GM12872 (cell line): ENCODE measurements around the gene CACNA2D3.

ENCODE experiments used
- CTCF ChIP-seq: IDR thresholded peaks from 3 replicates; pipeline ENCODE4 v1.5.1; 2011; ENCODE audit warnings: low read depth, mild to moderate bottlenecking, low read length, moderate library complexity; ENCODE audit not compliant: insufficient read depth

Gene CACNA2D3

GRCh38 chr3:54905920-54906319 lies 783.6 kb downstream of the CACNA2D3 start:
- TF ChIP-seq CTCF, result no peak

- TF ChIP-seq CTCF, result no peak
Observed at GRCh38 chr3:54906763-54907162, 784.4 kb downstream of the CACNA2D3 start.

- no peak for TF ChIP-seq CTCF
Observed at GRCh38 chr3:54909191-54909590, 786.8 kb downstream of the CACNA2D3 start.

- TF ChIP-seq CTCF, result no peak
Observed at GRCh38 chr3:54914180-54914579, 791.8 kb downstream of the CACNA2D3 start.

- TF ChIP-seq CTCF, result no peak
Observed at GRCh38 chr3:54915181-54915580, 792.8 kb downstream of the CACNA2D3 start.

- TF ChIP-seq CTCF, result no peak
Observed at GRCh38 chr3:54915976-54916375, 793.6 kb downstream of the CACNA2D3 start.

- no peak for TF ChIP-seq CTCF
Observed at GRCh38 chr3:54916732-54917131, 794.4 kb downstream of the CACNA2D3 start.

GRCh38 chr3:54917174-54917573 lies 794.8 kb downstream of the CACNA2D3 start:
- no peak for TF ChIP-seq CTCF
